ENCODE data around the gene KCNQ2. TPM values are rescaled to one million over a fixed set of nuclear protein-coding genes. Genes with fewer than 3 reads are reported as not detected.

The KCNQ2 gene
- total and polyA plus RNA-seq, 10 of the 15 experiments (the other 5 are each of a cell fraction or from before 2014, with no cell fraction given), result 0.06 to 0.49 (median 0.26) TPM; not detected in 7

- no peak overlapping the region for H3K27ac ChIP-seq (ENCODE audit: control insufficient read depth, insufficient read depth)
- peaks cover 3% of the 10 kb centered on the region; the same call in 1 of the 3 replicates for H3K9me3 ChIP-seq (replicated peaks; ENCODE audit: control insufficient read depth, insufficient read depth, low read length)
- BruUV-seq (replicated peaks), result no TSS peak
- CTCF ChIA-PET, result interaction anchor here (1.0 kb wide), 1 partner anchor 160 kb away, joined by 4 read pairs; no protein-coding TSS in a partner anchor
- DNase-seq (ENCODE audit: low read depth, low spot score) (no peak), ATAC-seq (no peak), FAIRE-seq (no peak)
- no peak overlapping the region for H3K4me3 ChIP-seq
- H2AFZ ChIP-seq (ENCODE audit: control insufficient read depth, low read depth, low read length), result no peak overlapping the region
- no peaks in the 10 kb centered on the region for H3K79me2 ChIP-seq (ENCODE audit: control insufficient read depth, insufficient read depth, low read length)
- POLR2A ChIA-PET, result no interaction called here
- no peaks in the 10 kb centered on the region for H3K4me1 ChIP-seq (ENCODE audit: control insufficient read depth, insufficient read depth, low read length)
- no peak overlapping the region for H3K4me2 ChIP-seq (ENCODE audit: control insufficient read depth, insufficient read depth)
- WGBS (ENCODE audit: insufficient coverage, insufficient replicate concordance, low lambda C conversion rate, missing lambda C conversion rate), result 67% methylated on average over 18 of the region's 18 CpGs
- in situ Hi-C loops (cut with MboI), result no loop called here
- no peaks in the 10 kb centered on the region for H4K20me1 ChIP-seq (ENCODE audit: control insufficient read depth, insufficient read depth)
- intact Hi-C loops (cut with micrococcal nuclease; ENCODE audit: unreplicated experiment), result no loop called here
- SMC1A ChIA-PET (ENCODE audit: uncharacterized antibody, unreplicated experiment), result no interaction called here
- no peak for TF ChIP-seq STAT1 (conservative IDR thresholded peaks at IDR 0.05)
- TF ChIP-seq ATF2 (IDR thresholded peaks at IDR 0.05; ENCODE audit: low read length), result no peak
- TF ChIP-seq GATAD2B (conservative IDR thresholded peaks at IDR 0.05; ENCODE audit: low read depth), result no peak
- TF ChIP-seq NR2C2 (IDR thresholded peaks at IDR 0.05; ENCODE audit: borderline replicate concordance, control insufficient read depth, insufficient read length, low read depth), result no peak
- TF ChIP-seq GABPA (IDR thresholded peaks at IDR 0.05; ENCODE audit: low read depth), result no peak
- no peak for TF ChIP-seq RFX5 (IDR thresholded peaks at IDR 0.05; ENCODE audit: low read depth, low read length)
- TF ChIP-seq MEF2B (IDR thresholded peaks at IDR 0.05; ENCODE audit: partially characterized antibody, poor library complexity, severe bottlenecking), result no peak
- TF ChIP-seq NFIC (IDR thresholded peaks at IDR 0.05; ENCODE audit: low read depth, low read length), result no peak
- no peak for TF ChIP-seq CBFB (IDR thresholded peaks at IDR 0.05; ENCODE audit: low read depth)
- TF ChIP-seq IRF3 (IDR thresholded peaks at IDR 0.05), result no peak
- no peak for TF ChIP-seq TCF12 (IDR thresholded peaks at IDR 0.05; ENCODE audit: low read depth, low read length)
- no peak for TF ChIP-seq NFXL1 (IDR thresholded peaks at IDR 0.05; ENCODE audit: borderline replicate concordance)
- no peak for TF ChIP-seq ZNF622 (IDR thresholded peaks at IDR 0.05)
- TF ChIP-seq ZNF274 (IDR thresholded peaks at IDR 0.05; ENCODE audit: insufficient read depth, insufficient read length), result no peak
- RAD21 ChIA-PET (ENCODE audit: unreplicated experiment), result no interaction called here
- no peak overlapping the region for H3K9ac ChIP-seq (ENCODE audit: control insufficient read depth, insufficient read depth, low read length)
- no peaks in the 10 kb centered on the region for H3K27me3 ChIP-seq (replicated peaks in 1 of 2; ENCODE audit: control insufficient read depth in 2 of 2, insufficient read depth in 2 of 2, low read length in 1 of 2)
- H3K36me3 ChIP-seq (ENCODE audit: control insufficient read depth in 2 of 2, insufficient read depth in 2 of 2, low read length in 1 of 2), result no peaks in the 10 kb centered on the region
Observed at GRCh38 chr20:63384336-63384735, 88.1 kb downstream of the KCNQ2 start.
